Measurements from ENCODE around the gene RAPGEF6.

The RAPGEF6 gene

GRCh38 chr5:131539251-131539650, 95.8 kb downstream of the RAPGEF6 start:
- no peak for DNase-seq (ENCODE audit: low spot score)

GRCh38 chr5:131538177-131538593, 96.8 kb downstream of the RAPGEF6 start:
- no peak for DNase-seq (ENCODE audit: low spot score)

- no peak for DNase-seq (ENCODE audit: low spot score)
Observed at GRCh38 chr5:131536850-131537448, 98.1 kb downstream of the RAPGEF6 start.

- peak; percentile 46 for DNase-seq (ENCODE audit: low spot score)
Observed at GRCh38 chr5:131536211-131536826, 98.7 kb downstream of the RAPGEF6 start.

- DNase-seq (ENCODE audit: low spot score): no peak
Observed at GRCh38 chr5:131534974-131535373, 100.1 kb downstream of the RAPGEF6 start.

- DNase-seq (ENCODE audit: low spot score): no peak
Observed at GRCh38 chr5:131533836-131534235, 101.2 kb downstream of the RAPGEF6 start.

GRCh38 chr5:131532031-131532640, 102.9 kb downstream of the RAPGEF6 start:
- DNase-seq (ENCODE audit: low spot score): peak; percentile 24

GRCh38 chr5:131530706-131531331, 104.2 kb downstream of the RAPGEF6 start:
- DNase-seq (ENCODE audit: low spot score): no peak

GRCh38 chr5:131528682-131529081, 106.3 kb downstream of the RAPGEF6 start:
- no peak for DNase-seq (ENCODE audit: low spot score)

GRCh38 chr5:131525805-131526204, 109.2 kb downstream of the RAPGEF6 start:
- no peak for DNase-seq (ENCODE audit: low spot score)

GRCh38 chr5:131524431-131524830, 110.6 kb downstream of the RAPGEF6 start:
- DNase-seq (ENCODE audit: low spot score): no peak

GRCh38 chr5:131523500-131524185, 111.4 kb downstream of the RAPGEF6 start:
- no peak for DNase-seq (ENCODE audit: low spot score)

- DNase-seq (ENCODE audit: low spot score): no peak
Observed at GRCh38 chr5:131521252-131521651, 113.8 kb downstream of the RAPGEF6 start.

GRCh38 chr5:131515348-131515747, 119.7 kb downstream of the RAPGEF6 start:
- no peak for DNase-seq (ENCODE audit: low spot score)

- no peak for DNase-seq (ENCODE audit: low spot score)
Observed at GRCh38 chr5:131514316-131515283, 120.4 kb downstream of the RAPGEF6 start.

- no peak for DNase-seq (ENCODE audit: low spot score)
Observed at GRCh38 chr5:131513780-131514179, 121.2 kb downstream of the RAPGEF6 start.

GRCh38 chr5:131511934-131512333, 123.1 kb downstream of the RAPGEF6 start:
- no peak for DNase-seq (ENCODE audit: low spot score)

GRCh38 chr5:131509801-131510200, 125.2 kb downstream of the RAPGEF6 start:
- no peak for DNase-seq (ENCODE audit: low spot score)

GRCh38 chr5:131505237-131505908, 129.7 kb downstream of the RAPGEF6 start:
- DNase-seq (ENCODE audit: low spot score): no peak

GRCh38 chr5:131496400-131496713, 138.7 kb downstream of the RAPGEF6 start:
- no peak for DNase-seq (ENCODE audit: low spot score)

All from globus pallidus (tissue), 1 donor.